Measurements from ENCODE around the gene SERP1.
"Not testable (repeated sequence)": the region's sequence is repeated elsewhere in the genome, so short reads cannot be mapped to it uniquely, and the experiment has no call there.

Gene SERP1

DNA sequence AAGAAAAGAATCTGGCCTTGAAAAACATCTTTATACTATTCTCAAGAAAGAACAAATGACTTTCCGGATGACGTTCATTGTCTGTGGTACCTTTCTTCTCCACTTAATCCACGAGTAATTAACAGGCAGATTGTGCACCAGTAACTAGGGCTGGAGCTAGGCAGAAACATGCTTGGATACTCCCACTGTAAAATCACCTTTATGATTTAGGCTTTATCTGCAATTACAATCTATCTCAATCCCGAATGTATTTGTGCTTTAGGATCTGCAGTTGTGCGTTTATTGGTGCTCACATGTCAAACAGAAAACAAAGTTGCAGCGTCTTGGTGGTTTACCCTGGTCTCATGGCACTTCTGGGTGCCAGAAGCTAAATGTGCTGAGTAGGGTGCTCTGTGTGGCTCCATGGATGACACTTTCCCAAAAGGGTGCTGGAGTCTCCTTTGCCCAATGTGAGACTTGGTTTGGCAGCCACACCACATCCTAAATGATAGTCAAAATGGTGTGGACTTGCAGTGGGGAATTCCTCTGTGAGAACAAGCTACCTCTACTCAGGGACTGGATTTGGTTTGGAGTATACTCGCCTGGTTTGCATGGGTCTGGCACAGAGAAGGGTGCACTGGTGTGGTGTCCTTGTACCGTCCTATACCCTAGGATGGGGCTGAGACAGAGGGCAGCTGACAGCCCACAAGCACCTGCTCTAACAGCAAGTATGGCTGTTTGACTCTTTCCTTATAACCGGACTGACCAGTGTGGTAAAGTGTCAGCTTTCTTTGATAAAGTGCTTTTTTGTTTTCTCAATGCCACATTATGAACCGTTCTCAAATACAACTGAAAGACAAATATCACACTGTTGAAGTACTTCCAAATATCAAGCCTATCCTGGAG lies 7.7 kb downstream of the SERP1 start:
- DNase-seq = no peak

DNA sequence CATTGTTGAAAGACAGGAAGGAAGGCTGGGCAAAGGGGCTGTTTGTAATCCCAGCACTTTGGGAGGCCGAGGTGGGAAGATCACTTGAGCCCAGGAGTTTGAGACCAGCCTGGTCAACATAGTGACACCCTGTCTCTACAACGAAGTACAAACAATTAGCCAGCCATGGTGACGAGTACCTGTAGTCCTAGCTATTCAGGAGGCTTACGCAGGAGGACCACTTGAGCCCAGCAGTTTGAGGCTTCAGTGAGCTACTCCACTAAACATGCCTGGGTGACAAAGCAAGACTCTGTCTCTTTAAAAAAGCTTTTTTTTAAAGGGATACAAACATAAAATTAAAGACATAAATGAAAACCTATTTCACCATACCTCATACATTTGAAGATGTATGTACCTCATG lies 11.1 kb downstream of the SERP1 start:
- DNase-seq = no peak

- DNase-seq = no peak
Measured at GRCh38 chr3:150531775-150532174, 14.5 kb downstream of the SERP1 start.

- peak; percentile 44 for DNase-seq
Measured at GRCh38 chr3:150528354-150528797, 17.9 kb downstream of the SERP1 start.

GRCh38 chr3:150527464-150528255 lies 18.6 kb downstream of the SERP1 start:
- no peak for DNase-seq

DNA sequence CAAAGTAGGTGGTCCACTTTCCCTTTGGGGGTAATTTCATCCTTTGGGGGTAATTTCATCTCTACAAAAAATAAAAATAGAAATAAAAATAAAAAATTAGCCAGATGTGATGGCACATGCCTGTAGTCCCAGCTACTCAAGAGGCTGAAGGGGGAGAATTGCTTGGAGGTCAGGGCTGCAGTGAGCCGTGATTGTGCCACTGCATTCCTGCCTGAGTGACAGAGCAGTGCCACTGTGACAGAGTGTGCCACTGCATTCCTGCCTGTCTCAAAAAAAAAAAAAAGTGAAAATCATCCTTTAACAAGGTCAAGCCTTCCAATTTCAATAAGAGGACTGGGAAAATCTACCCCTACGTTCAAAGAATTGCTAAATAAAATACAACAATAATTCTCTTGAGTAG lies 22.8 kb downstream of the SERP1 start:
- DNase-seq = no peak

DNA sequence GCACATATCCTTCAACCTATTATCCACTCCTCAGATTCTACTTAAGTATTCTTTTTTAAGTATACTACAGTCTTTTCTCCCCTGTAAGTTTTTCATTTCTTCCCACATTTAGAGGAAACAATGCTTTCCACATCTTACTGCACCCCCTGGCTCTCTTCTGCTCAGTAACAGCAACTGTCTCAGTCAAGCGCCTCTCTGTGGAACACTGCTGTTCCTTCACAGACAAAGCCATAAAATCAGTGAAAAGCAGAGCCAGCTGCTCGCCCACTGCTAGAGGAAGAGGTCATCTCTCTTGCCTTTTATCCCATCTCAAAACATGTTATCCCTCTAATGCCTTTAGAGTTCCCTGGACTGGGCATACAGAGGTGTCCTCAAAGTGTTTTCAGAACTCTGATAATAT lies 24.8 kb downstream of the SERP1 start:
- DNase-seq = no peak

- DNase-seq = no peak
Measured at GRCh38 chr3:150520408-150520807, 25.9 kb downstream of the SERP1 start.

DNA sequence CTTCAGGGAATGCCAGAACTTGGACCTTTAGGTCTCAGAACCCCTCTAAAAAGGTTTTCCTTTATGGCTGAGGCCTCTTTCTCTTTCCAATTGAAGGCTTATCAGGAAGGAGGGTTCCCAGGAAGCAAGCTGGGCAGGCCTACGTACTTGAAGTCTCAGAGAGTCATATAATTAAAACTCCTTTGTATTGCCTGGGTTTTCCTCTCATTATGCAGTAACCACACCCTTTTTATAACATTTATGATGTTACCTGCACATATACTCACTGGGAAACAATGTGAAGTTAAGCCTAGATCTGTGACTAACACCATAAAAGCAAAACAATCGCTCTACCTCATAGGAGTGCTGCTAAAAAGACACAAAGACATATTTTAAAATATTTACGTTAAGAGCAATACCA lies 27.3 kb downstream of the SERP1 start:
- no peak for DNase-seq

- no peak for DNase-seq
Measured at GRCh38 chr3:150515210-150515609, 31.1 kb downstream of the SERP1 start.

DNA sequence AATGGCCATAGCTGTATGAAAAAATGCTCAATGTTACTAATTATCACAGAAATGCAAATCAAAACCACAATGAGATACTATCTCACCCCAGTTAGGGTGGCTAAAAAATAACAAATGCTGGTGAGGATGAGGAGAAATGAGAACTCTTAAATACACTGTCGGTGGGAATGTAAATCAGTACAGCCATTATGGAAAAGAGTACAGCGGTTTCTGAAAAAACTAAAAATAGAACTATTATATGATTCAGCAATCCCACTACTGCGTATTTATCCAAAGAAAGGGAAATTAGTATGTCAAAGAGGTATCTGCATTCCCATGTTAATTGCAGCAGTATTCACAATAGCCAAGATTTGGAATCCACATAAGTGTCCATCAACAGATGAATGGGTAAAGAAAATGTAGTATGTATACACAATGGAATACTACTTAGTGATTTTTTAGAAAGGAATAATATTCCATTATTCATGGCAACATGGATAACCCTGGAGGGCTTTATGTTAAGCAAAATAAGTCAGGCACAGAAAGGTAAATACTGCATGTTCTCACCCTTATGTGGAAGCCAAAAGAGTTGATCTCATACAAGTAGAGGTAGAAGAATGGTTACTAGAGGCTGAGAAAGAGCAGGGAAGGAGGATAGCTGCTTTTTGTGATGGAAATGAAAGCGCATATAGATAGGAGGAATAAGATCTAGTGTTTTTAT lies 35.0 kb downstream of the SERP1 start:
- no peak for DNase-seq

- DNase-seq = no peak
Measured at GRCh38 chr3:150509780-150510179, 36.5 kb downstream of the SERP1 start.

GRCh38 chr3:150508401-150508800 lies 37.9 kb downstream of the SERP1 start:
- no peak for DNase-seq

DNA sequence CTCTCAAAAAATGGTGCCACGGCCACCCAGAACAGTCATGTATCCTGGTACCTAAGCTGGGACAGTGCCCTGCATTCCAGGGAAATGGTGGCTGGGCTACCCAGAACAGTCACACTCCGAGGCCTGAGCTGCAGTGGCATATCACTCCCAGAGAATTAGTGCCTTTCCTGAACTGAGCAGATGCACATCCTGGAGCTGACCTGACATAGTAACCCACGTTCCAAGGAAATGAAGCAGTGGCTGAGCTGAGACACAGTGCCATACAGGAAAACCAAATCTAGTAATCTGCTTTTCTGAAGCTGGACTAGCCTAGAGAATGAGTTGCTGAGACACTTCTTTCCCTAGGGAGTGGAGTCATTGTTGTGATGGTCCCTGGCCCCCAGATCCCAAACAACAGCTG lies 41.8 kb downstream of the SERP1 start:
- DNase-seq = no peak

- no peak for DNase-seq
Measured at GRCh38 chr3:150503402-150504099, 42.7 kb downstream of the SERP1 start.

GRCh38 chr3:150500960-150501359 lies 45.3 kb downstream of the SERP1 start:
- not testable (repeated sequence) for DNase-seq

DNA sequence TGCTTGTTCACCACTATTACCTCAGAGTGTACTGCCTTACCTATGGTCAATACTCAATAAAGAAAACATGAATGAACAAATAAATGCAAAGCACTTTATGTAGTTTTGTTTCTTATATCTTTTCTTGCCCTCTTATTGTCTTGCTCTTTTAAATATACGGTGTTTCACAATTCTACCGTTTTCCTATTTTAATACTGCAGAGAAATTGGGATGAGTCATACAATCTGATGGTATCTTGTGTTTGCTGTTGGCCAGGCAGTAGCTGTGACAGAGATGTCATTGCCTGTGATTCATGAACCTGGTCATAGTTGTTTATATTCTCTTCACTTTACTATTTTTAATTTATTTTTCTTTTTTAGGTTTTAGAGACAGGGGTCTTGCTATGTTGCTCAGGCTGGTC lies 48.3 kb downstream of the SERP1 start:
- DNase-seq = no peak

DNA sequence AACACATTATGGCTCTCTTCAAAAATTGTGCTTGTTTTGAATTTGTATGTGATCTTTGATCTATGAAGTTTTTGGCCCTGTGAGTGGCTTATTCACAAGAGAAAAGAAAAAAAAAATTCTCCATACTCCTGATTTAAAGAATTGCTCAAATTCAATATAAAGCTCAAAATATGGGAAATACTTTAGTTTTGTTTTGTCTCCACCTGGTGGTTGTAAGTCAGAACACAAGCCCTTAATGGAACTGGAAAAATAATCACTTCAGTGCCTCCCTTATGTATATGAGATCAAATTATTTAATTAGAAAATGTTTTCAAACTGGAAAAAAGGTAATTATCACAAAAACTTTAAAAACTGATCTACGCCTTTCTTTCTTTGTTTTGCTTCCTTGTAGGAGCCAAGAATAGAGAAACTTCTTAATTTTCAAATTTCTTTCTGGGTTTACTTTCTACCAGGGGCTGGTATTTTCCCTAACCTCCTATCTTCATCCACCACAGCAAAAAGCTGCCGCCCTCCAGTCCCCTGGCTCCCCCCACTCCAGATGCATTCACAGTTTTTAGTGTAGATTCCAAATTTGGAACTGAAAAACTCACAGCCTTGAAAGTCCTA lies 50.6 kb downstream of the SERP1 start:
- DNase-seq = peak; percentile 63

GRCh38 chr3:150495149-150495548 lies 51.1 kb downstream of the SERP1 start:
- DNase-seq = no peak

GRCh38 chr3:150494411-150494977 lies 51.8 kb downstream of the SERP1 start:
- DNase-seq = no peak

All from CD4-positive, alpha-beta T cell treated with Interleukin-17A for 1 hour (primary cell).